Liver (tissue), 9 donors: ENCODE measurements around the gene P2RX7. TPM values are rescaled to one million over a fixed set of nuclear protein-coding genes. Genes with fewer than 3 reads are reported as not detected.

Source experiments
- DNase-seq: peaks from one replicate; pipeline ENCODE4 v3.0.0-alpha.2; 2017; ENCODE audit warnings: low spot score
- H3K27ac ChIP-seq, 2 donors: one replicate each; pipeline ENCODE4 v1.7.0; 2013; ENCODE audit warnings: inconsistent platforms in 2 of 2, low read length in 2 of 2, control low read depth in 1 of 2, low read depth in 1 of 2, mild to moderate bottlenecking in 1 of 2
- H3K27me3 ChIP-seq, 4 donors: one replicate each; pipeline versions ENCODE4 v1.6.1 to v1.7.0; 2013; ENCODE audit warnings: low read length in 3 of 4, inconsistent platforms in 1 of 4, mild to moderate bottlenecking in 1 of 4, moderate library complexity in 1 of 4; ENCODE audit not compliant: control insufficient read depth in 4 of 4, insufficient read depth in 4 of 4
- H3K36me3 ChIP-seq, 4 donors: one replicate each; pipeline versions ENCODE4 v1.6.1 to v1.7.0; 2013; ENCODE audit warnings: low read length in 3 of 4, mild to moderate bottlenecking in 3 of 4, low read depth in 1 of 4, moderate library complexity in 1 of 4; ENCODE audit not compliant: control insufficient read depth in 4 of 4, insufficient read depth in 3 of 4
- H3K4me1 ChIP-seq, 4 donors: one replicate each; pipeline versions ENCODE4 v1.6.1 to v1.7.0; 2013; ENCODE audit warnings: low read length in 3 of 4, mild to moderate bottlenecking in 3 of 4, moderate library complexity in 1 of 4; ENCODE audit not compliant: control insufficient read depth in 4 of 4, insufficient read depth in 4 of 4
- H3K4me3 ChIP-seq, 3 donors: one replicate each; pipeline versions ENCODE4 v1.6.1 to v1.7.0; 2013; ENCODE audit warnings: low read length in 3 of 3, control low read depth in 1 of 3, low read depth in 1 of 3, mild to moderate bottlenecking in 1 of 3
- H3K9ac ChIP-seq, 2 donors: one replicate each; pipeline ENCODE4 v1.7.0; 2013; ENCODE audit warnings: low read length in 2 of 2, mild to moderate bottlenecking in 2 of 2, moderate library complexity in 2 of 2, control low read depth in 1 of 2, low read depth in 1 of 2
- H3K9me3 ChIP-seq, 4 donors: one replicate each; pipeline versions ENCODE4 v1.6.1 to v1.7.0; 2013; ENCODE audit warnings: low read length in 3 of 4; ENCODE audit not compliant: control insufficient read depth in 4 of 4
- ATF3 ChIP-seq: IDR thresholded peaks from 2 replicates; pipeline ENCODE4 v1.6.1; 2016; ENCODE audit warnings: antibody characterized with exemption
- EGR1 ChIP-seq, 2 donors: IDR thresholded peaks; 2 replicates each; pipeline ENCODE4 v1.6.1; 2016 to 2018; ENCODE audit warnings: antibody characterized with exemption in 2 of 2, low read depth in 2 of 2
- FOXA1 ChIP-seq: IDR thresholded peaks from 2 replicates; pipeline ENCODE4 v1.6.1; 2016; ENCODE audit warnings: antibody characterized with exemption
- FOXA2 ChIP-seq: IDR thresholded peaks from 2 replicates; pipeline ENCODE4 v1.6.1; 2016; ENCODE audit warnings: antibody characterized with exemption
- GABPA ChIP-seq, 2 donors: IDR thresholded peaks in 1 of 2; conservative IDR thresholded peaks in 1 of 2; 2 replicates each; pipeline ENCODE4 v1.6.1; 2016; ENCODE audit warnings: antibody characterized with exemption in 2 of 2, mild to moderate bottlenecking in 1 of 2, moderate library complexity in 1 of 2
- HNF4A ChIP-seq, 2 donors: conservative IDR thresholded peaks; 2 replicates each; pipeline ENCODE4 v1.6.1; 2016; ENCODE audit warnings: antibody characterized with exemption in 2 of 2, mild to moderate bottlenecking in 2 of 2
- HNF4G ChIP-seq: IDR thresholded peaks from 2 replicates; pipeline ENCODE4 v1.6.1; 2016; ENCODE audit warnings: antibody characterized with exemption
- JUND ChIP-seq, 2 donors: IDR thresholded peaks; 2 replicates each; pipeline ENCODE4 v1.6.1; 2016; ENCODE audit warnings: antibody characterized with exemption in 2 of 2
- NR2F2 ChIP-seq: IDR thresholded peaks from 2 replicates; pipeline ENCODE4 v1.6.1; 2016; ENCODE audit warnings: antibody characterized with exemption
- RAD21 ChIP-seq, 2 donors: IDR thresholded peaks; 2 replicates each; pipeline ENCODE4 v1.6.1; 2016; ENCODE audit warnings: antibody characterized with exemption in 2 of 2, mild to moderate bottlenecking in 2 of 2
- REST ChIP-seq: IDR thresholded peaks from 2 replicates; pipeline ENCODE4 v1.6.1; 2016; ENCODE audit warnings: antibody characterized with exemption, mild to moderate bottlenecking
- RXRA ChIP-seq, 2 donors: IDR thresholded peaks; 2 replicates each; pipeline ENCODE4 v1.6.1; 2017 to 2018; ENCODE audit warnings: antibody characterized with exemption in 2 of 2, mild to moderate bottlenecking in 1 of 2
- SP1 ChIP-seq: IDR thresholded peaks from 2 replicates; pipeline ENCODE4 v1.6.1; 2018; ENCODE audit warnings: antibody characterized with exemption, mild to moderate bottlenecking
- TAF1 ChIP-seq: conservative IDR thresholded peaks from 2 replicates; pipeline ENCODE4 v1.6.1; 2016; ENCODE audit warnings: antibody characterized with exemption, mild to moderate bottlenecking
- YY1 ChIP-seq: IDR thresholded peaks from 2 replicates; pipeline ENCODE4 v1.6.1; 2016; ENCODE audit warnings: antibody characterized with exemption, mild to moderate bottlenecking
- WGBS: extraction: QIAGEN DNeasy Blood & Tissue Kit; methylation state at CpG from one replicate; pipeline ENCODE4 v1.1.7; 2013; 5-methylcytosine and 5-hydroxymethylcytosine counted together
- polyA plus RNA-seq, 2 donors: library from polyadenylated mRNA; stranded (reverse) in 1 of 2; unstranded in 1 of 2; fragments of 200-250 nt in 1 of 2; fragments of >200 nt in 1 of 2; fragmentation: Nextera tagmentation in 1 of 2; extraction: Ambion mirVana in 1 of 2; gene quantifications; one replicate each; pipeline versions ENCODE4 v1.2.1 to v1.2.3, GENCODE V29; 2013 to 2015
- total RNA-seq, 2 donors: library from RNA; depleted of rRNA; stranded (reverse); fragments of >200 nt; gene quantifications; one replicate each; pipeline ENCODE4 v1.2.3, GENCODE V29; 2014
- TF ChIP-seq, protein P1 (sequence below): IDR thresholded peaks from 2 replicates; pipeline ENCODE4 v1.6.1; 2016; ENCODE audit warnings: antibody characterized with exemption
- TF ChIP-seq, protein P2 (sequence below): fragments of 150-350 bp; IDR thresholded peaks from 2 replicates; pipeline ENCODE4 v1.5.1; 2017; ENCODE audit warnings: improper control_type of control experiment, low read depth, low read length; ENCODE audit not compliant: missing input control
- TF ChIP-seq, protein P3 (sequence below): IDR thresholded peaks from 2 replicates; pipeline ENCODE4 v1.6.1; 2016; ENCODE audit warnings: antibody characterized with exemption
- donor health status: healthy.
- donor health status: healthy.
- donor health status: healthy.
- donor health status: healthy.
- donor health status: healthy.

The P2RX7 gene
- total and polyA plus RNA-seq, 4 donors: 1.2 to 3.2 (median 2.2) TPM

DNA sequence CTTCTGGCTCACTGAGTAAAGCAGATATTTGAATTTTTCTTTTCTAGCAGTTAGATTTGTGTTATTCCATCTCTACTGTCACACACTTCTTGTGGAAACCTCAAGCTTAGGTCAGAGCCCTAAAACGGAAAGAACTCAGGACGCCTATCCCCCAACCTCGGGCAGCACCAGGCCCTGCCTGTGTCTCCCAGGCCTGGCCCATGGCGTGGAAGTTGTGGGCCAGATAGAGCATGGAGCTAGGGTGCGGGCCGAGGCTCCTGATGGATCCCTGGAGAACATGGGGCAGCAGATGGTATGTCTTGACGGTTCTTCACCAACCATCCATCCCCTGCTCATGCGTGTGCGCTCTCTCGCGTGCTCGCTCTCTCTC is 97.8 kb downstream of the P2RX7 start (continued):
- TF ChIP-seq, protein P1, sequence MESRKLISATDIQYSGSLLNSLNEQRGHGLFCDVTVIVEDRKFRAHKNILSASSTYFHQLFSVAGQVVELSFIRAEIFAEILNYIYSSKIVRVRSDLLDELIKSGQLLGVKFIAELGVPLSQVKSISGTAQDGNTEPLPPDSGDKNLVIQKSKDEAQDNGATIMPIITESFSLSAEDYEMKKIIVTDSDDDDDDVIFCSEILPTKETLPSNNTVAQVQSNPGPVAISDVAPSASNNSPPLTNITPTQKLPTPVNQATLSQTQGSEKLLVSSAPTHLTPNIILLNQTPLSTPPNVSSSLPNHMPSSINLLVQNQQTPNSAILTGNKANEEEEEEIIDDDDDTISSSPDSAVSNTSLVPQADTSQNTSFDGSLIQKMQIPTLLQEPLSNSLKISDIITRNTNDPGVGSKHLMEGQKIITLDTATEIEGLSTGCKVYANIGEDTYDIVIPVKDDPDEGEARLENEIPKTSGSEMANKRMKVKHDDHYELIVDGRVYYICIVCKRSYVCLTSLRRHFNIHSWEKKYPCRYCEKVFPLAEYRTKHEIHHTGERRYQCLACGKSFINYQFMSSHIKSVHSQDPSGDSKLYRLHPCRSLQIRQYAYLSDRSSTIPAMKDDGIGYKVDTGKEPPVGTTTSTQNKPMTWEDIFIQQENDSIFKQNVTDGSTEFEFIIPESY: no peak
- TF ChIP-seq HNF4G (no peak), JUND (IDR thresholded peaks at IDR 0.05) (no peak)

- no peak overlapping the region for H3K9ac ChIP-seq
- TF ChIP-seq GABPA (IDR thresholded peaks at IDR 0.05 in 1 of 2, conservative IDR thresholded peaks at IDR 0.05 in 1 of 2) (no peak), NR2F2 (no peak), ATF3 (no peak), HNF4G (no peak)
- H3K9me3 ChIP-seq: no peaks in the 10 kb centered on the region
- DNase-seq: no peak
- H3K27ac ChIP-seq: no peak overlapping the region
- 90% methylated on average over 16 of the region's 16 CpGs for WGBS
- H3K36me3 ChIP-seq: peaks cover 0 to 15% (median 10%) of the 10 kb centered on the region in 4 donors
- peaks cover 3 to 23% (median 6%) of the 10 kb centered on the region in 4 donors for H3K4me1 ChIP-seq
- no peak overlapping the region for H3K4me3 ChIP-seq
- no peaks in the 10 kb centered on the region for H3K27me3 ChIP-seq
Observed at GRCh38 chr12:121232163-121232562, 99.5 kb downstream of the P2RX7 start.

DNA sequence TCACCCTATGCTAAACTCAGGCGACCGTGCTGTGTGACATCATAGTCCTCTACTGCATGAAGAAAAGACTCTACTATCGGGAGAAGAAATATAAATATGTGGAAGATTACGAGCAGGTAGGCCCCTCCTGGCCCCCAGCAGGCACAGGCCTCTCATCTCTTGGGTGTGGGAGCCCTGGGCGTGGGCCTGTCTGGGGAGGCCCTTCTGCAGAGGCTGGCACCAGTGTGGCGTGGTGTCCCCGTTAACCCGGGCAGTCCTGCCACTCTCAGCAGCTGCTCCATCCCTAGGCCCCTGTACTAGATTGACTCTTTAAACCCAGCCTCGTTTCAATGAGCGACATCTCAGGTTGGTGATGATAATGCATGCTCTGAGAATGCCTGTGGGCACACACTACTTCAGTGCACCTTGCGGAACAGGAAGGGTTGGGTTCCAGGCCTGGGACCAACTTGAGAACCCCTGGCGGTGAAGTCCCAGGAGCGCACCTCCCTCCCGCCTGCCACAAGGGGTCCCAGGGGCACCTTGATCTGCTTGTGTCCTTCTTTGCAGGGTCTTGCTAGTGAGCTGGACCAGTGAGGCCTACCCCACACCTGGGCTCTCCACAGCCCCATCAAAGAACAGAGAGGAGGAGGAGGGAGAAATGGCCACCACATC is 100.4 kb downstream of the P2RX7 start:
- no peak overlapping the region for H3K27ac ChIP-seq
- peaks cover 0 to 15% (median 10%) of the 10 kb centered on the region in 4 donors for H3K36me3 ChIP-seq
- no peak overlapping the region for H3K4me3 ChIP-seq
- 95% methylated on average over 14 of the region's 14 CpGs for WGBS
- no peaks in the 10 kb centered on the region for H3K9me3 ChIP-seq
- TF ChIP-seq GABPA (IDR thresholded peaks at IDR 0.05 in 1 of 2, conservative IDR thresholded peaks at IDR 0.05 in 1 of 2) (no peak), NR2F2 (no peak), RXRA (IDR thresholded peaks at IDR 0.05) (no peak), RAD21 (IDR thresholded peaks at IDR 0.05) (no peak), HNF4A (conservative IDR thresholded peaks at IDR 0.05) (no peak), TAF1 (no peak), SP1 (no peak), HNF4G (no peak), FOXA1 (no peak), YY1 (no peak), EGR1 (IDR thresholded peaks at IDR 0.05; ENCODE audit: low read depth in 2 of 2) (no peak), ATF3 (no peak), REST (no peak), JUND (IDR thresholded peaks at IDR 0.05) (no peak), FOXA2 (no peak)
- TF ChIP-seq, protein P2, sequence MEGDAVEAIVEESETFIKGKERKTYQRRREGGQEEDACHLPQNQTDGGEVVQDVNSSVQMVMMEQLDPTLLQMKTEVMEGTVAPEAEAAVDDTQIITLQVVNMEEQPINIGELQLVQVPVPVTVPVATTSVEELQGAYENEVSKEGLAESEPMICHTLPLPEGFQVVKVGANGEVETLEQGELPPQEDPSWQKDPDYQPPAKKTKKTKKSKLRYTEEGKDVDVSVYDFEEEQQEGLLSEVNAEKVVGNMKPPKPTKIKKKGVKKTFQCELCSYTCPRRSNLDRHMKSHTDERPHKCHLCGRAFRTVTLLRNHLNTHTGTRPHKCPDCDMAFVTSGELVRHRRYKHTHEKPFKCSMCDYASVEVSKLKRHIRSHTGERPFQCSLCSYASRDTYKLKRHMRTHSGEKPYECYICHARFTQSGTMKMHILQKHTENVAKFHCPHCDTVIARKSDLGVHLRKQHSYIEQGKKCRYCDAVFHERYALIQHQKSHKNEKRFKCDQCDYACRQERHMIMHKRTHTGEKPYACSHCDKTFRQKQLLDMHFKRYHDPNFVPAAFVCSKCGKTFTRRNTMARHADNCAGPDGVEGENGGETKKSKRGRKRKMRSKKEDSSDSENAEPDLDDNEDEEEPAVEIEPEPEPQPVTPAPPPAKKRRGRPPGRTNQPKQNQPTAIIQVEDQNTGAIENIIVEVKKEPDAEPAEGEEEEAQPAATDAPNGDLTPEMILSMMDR: no peak
- TF ChIP-seq, protein P1: no peak
- TF ChIP-seq, protein P3, sequence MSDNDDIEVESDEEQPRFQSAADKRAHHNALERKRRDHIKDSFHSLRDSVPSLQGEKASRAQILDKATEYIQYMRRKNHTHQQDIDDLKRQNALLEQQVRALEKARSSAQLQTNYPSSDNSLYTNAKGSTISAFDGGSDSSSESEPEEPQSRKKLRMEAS: no peak
- DNase-seq: no peak
- no peak overlapping the region for H3K9ac ChIP-seq
- H3K4me1 ChIP-seq: peaks cover 5 to 24% (median 9%) of the 10 kb centered on the region in 4 donors
- no peaks in the 10 kb centered on the region for H3K27me3 ChIP-seq
